IPS-18a (cell line): ENCODE data around the gene PTPN3.

Experiments used
- H3K27ac ChIP-seq: one replicate; pipeline ENCODE4 v1.5.1; 2013; ENCODE audit warnings: low read length
- H3K27me3 ChIP-seq: one replicate; pipeline ENCODE4 v1.6.1; 2013; ENCODE audit warnings: mild to moderate bottlenecking, low read length; ENCODE audit not compliant: control insufficient read depth, insufficient read depth
- H3K36me3 ChIP-seq: one replicate; pipeline ENCODE4 v1.6.1; 2013; ENCODE audit warnings: low read depth, low read length; ENCODE audit not compliant: control insufficient read depth
- H3K4me1 ChIP-seq: one replicate; pipeline ENCODE4 v1.6.1; 2013; ENCODE audit warnings: low read depth, low read length; ENCODE audit not compliant: control insufficient read depth
- H3K4me3 ChIP-seq: one replicate; pipeline ENCODE4 v1.5.1; 2013; ENCODE audit warnings: low read length
- H3K9ac ChIP-seq: one replicate; pipeline ENCODE4 v1.6.1; 2013; ENCODE audit warnings: mild to moderate bottlenecking, low read length, moderate library complexity
- H3K9me3 ChIP-seq: one replicate; pipeline ENCODE4 v1.6.1; 2013; ENCODE audit warnings: low read depth, low read length; ENCODE audit not compliant: control insufficient read depth

PTPN3 gene

GRCh38 chr9:109399258-109399767 is 98.8 kb downstream of the PTPN3 start:
- no peak overlapping the region for H3K4me3 ChIP-seq
- no peaks in the 10 kb centered on the region for H3K36me3 ChIP-seq
- no peaks in the 10 kb centered on the region for H3K27me3 ChIP-seq
- H3K4me1 ChIP-seq = no peaks in the 10 kb centered on the region
- no peaks in the 10 kb centered on the region for H3K9me3 ChIP-seq
- no peak overlapping the region for H3K9ac ChIP-seq
- no peak overlapping the region for H3K27ac ChIP-seq

- H3K4me3 ChIP-seq = no peak overlapping the region
- no peaks in the 10 kb centered on the region for H3K36me3 ChIP-seq
- no peak overlapping the region for H3K27ac ChIP-seq
- no peaks in the 10 kb centered on the region for H3K4me1 ChIP-seq
- H3K9me3 ChIP-seq = no peaks in the 10 kb centered on the region
- H3K27me3 ChIP-seq = no peaks in the 10 kb centered on the region
- H3K9ac ChIP-seq = no peak overlapping the region
Measured at GRCh38 chr9:109391176-109391575, 106.9 kb downstream of the PTPN3 start.

- Histone ChIP-seq H3K9me3 (no peaks in the 10 kb centered on the region), H3K27ac (no peak overlapping the region), H3K4me3 (no peak overlapping the region), H3K4me1 (no peaks in the 10 kb centered on the region), H3K27me3 (no peaks in the 10 kb centered on the region), H3K9ac (no peak overlapping the region), H3K36me3 (no peaks in the 10 kb centered on the region)
Measured at GRCh38 chr9:109387856-109388255, 110.3 kb downstream of the PTPN3 start.

GRCh38 chr9:109387206-109387605 is 110.9 kb downstream of the PTPN3 start:
- Histone ChIP-seq H3K27ac (no peak overlapping the region), H3K9ac (no peak overlapping the region), H3K9me3 (no peaks in the 10 kb centered on the region), H3K4me1 (no peaks in the 10 kb centered on the region), H3K4me3 (no peak overlapping the region), H3K36me3 (no peaks in the 10 kb centered on the region), H3K27me3 (no peaks in the 10 kb centered on the region)

GRCh38 chr9:109385499-109385898 is 112.6 kb downstream of the PTPN3 start:
- H3K9ac ChIP-seq = no peak overlapping the region
- no peak overlapping the region for H3K27ac ChIP-seq
- no peaks in the 10 kb centered on the region for H3K9me3 ChIP-seq
- H3K27me3 ChIP-seq = no peaks in the 10 kb centered on the region
- H3K4me3 ChIP-seq = no peak overlapping the region
- no peaks in the 10 kb centered on the region for H3K4me1 ChIP-seq
- no peaks in the 10 kb centered on the region for H3K36me3 ChIP-seq

- Histone ChIP-seq H3K4me1 (no peaks in the 10 kb centered on the region), H3K4me3 (no peak overlapping the region), H3K36me3 (no peaks in the 10 kb centered on the region), H3K27me3 (no peaks in the 10 kb centered on the region), H3K9me3 (no peaks in the 10 kb centered on the region), H3K9ac (no peak overlapping the region), H3K27ac (no peak overlapping the region)
Measured at GRCh38 chr9:109383947-109384346, 114.2 kb downstream of the PTPN3 start.

GRCh38 chr9:109383356-109383755 is 114.8 kb downstream of the PTPN3 start:
- Histone ChIP-seq H3K9me3 (no peaks in the 10 kb centered on the region), H3K27ac (no peak overlapping the region), H3K4me1 (no peaks in the 10 kb centered on the region), H3K27me3 (no peaks in the 10 kb centered on the region), H3K4me3 (no peak overlapping the region), H3K9ac (no peak overlapping the region), H3K36me3 (no peaks in the 10 kb centered on the region)

- Histone ChIP-seq H3K4me3 (no peak overlapping the region), H3K36me3 (no peaks in the 10 kb centered on the region)
Measured at GRCh38 chr9:109382585-109382984, 115.5 kb downstream of the PTPN3 start.

GRCh38 chr9:109382182-109382581 is 115.9 kb downstream of the PTPN3 start:
- no peaks in the 10 kb centered on the region for H3K27me3 ChIP-seq
- no peak overlapping the region for H3K9ac ChIP-seq
- no peaks in the 10 kb centered on the region for H3K4me1 ChIP-seq
- H3K36me3 ChIP-seq = no peaks in the 10 kb centered on the region
- no peaks in the 10 kb centered on the region for H3K9me3 ChIP-seq
- H3K27ac ChIP-seq = no peak overlapping the region
- H3K4me3 ChIP-seq = no peak overlapping the region

More at GRCh38 chr9:109382585-109382984, 115.5 kb downstream of the PTPN3 start:
- Histone ChIP-seq H3K9me3 (no peaks in the 10 kb centered on the region), H3K27me3 (no peaks in the 10 kb centered on the region), H3K27ac (no peak overlapping the region), H3K4me1 (no peaks in the 10 kb centered on the region), H3K9ac (no peak overlapping the region)

- H3K9ac ChIP-seq = no peak overlapping the region
- H3K4me3 ChIP-seq = no peak overlapping the region
- H3K9me3 ChIP-seq = no peaks in the 10 kb centered on the region
- no peaks in the 10 kb centered on the region for H3K27me3 ChIP-seq
- H3K4me1 ChIP-seq = no peaks in the 10 kb centered on the region
- H3K27ac ChIP-seq = no peak overlapping the region
- no peaks in the 10 kb centered on the region for H3K36me3 ChIP-seq
Measured at GRCh38 chr9:109381011-109381729, 116.9 kb downstream of the PTPN3 start.

GRCh38 chr9:109379513-109379912 is 118.6 kb downstream of the PTPN3 start:
- no peaks in the 10 kb centered on the region for H3K4me1 ChIP-seq
- no peaks in the 10 kb centered on the region for H3K9me3 ChIP-seq
- no peaks in the 10 kb centered on the region for H3K27me3 ChIP-seq

GRCh38 chr9:109378316-109378715 is 119.8 kb downstream of the PTPN3 start:
- H3K4me3 ChIP-seq = no peak overlapping the region
- no peak overlapping the region for H3K27ac ChIP-seq
- no peaks in the 10 kb centered on the region for H3K27me3 ChIP-seq
- H3K36me3 ChIP-seq = no peaks in the 10 kb centered on the region
- H3K9ac ChIP-seq = no peak overlapping the region
- no peaks in the 10 kb centered on the region for H3K4me1 ChIP-seq
- H3K9me3 ChIP-seq = no peaks in the 10 kb centered on the region

More at GRCh38 chr9:109379513-109379912, 118.6 kb downstream of the PTPN3 start:
- H3K36me3 ChIP-seq = no peaks in the 10 kb centered on the region
- no peak overlapping the region for H3K27ac ChIP-seq
- no peak overlapping the region for H3K9ac ChIP-seq
- H3K4me3 ChIP-seq = no peak overlapping the region
